ENCODE results near the gene VCL. TPM values are rescaled to one million over a fixed set of nuclear protein-coding genes. Genes with fewer than 3 reads are reported as not detected.

The VCL gene
- total RNA-seq, 1 experiment from 2014 or later = 495 TPM

DNA sequence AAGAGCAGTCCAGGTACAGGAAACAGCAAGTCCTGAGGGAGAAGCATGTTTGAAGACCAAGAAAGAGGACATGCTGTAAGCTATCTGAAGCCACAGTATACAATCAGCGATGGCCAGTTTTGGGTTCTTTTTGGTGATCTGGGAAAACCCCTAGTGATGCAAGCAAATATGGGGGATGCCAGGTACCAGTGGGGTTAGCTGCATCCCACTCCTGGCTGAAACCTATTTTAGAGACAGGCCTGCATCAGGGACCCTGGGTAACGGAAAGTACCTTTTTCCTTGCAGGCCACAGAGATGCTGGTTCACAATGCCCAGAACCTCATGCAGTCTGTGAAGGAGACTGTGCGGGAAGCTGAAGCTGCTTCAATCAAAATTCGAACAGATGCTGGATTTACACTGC is 119.8 kb downstream of the VCL start:
- no peak overlapping the region; the same call in 1 of the 2 replicates for H3K27ac ChIP-seq (ENCODE audit: low read length)

DNA sequence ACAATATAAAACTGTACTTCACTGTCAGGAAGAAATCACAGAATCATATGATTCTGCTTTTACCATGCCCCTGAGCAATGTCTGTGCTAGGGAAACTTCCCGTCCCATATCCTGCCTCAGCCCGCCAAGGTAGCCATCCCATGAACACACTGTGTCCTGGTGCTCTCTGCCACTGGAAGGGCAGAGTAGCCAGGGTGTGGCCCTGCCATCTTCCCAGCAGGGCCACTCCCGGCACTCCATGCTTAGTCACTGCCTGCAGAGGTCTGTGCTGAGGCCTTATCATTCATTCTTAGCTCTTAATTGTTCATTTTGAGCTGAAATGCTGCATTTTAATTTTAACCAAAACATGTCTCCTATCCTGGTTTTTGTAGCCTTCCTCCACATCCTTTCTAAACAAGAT is 120.9 kb downstream of the VCL start:
- POLR2A ChIA-PET = no interaction called here
- intact Hi-C loops (cut with micrococcal nuclease; ENCODE audit: unreplicated experiment) (no loop called here), in situ Hi-C loops (cut with HindIII; ENCODE audit: low pct_unique_long_range_greater_than_20kb, low sequenced_read_pairs) (no loop called here)
- CTCF ChIA-PET = no interaction called here
- ATAC-seq = peak; percentile 47
- Histone ChIP-seq H3K4me3 (ENCODE audit: low read depth in 2 of 2, low read length in 2 of 2) (no peak overlapping the region), H3K36me3 (ENCODE audit: control insufficient read depth, insufficient read depth, low read length) (peaks cover 70% of the 10 kb centered on the region), H3K9me3 (ENCODE audit: control insufficient read depth, insufficient read depth, low read depth, low read length) (no peaks in the 10 kb centered on the region), H3K27ac (ENCODE audit: low read length) (0 out of 2 replicates have a peak overlapping the region, but pooled peaks have one; percentile 1), H3K27me3 (ENCODE audit: control insufficient read depth, insufficient read depth, low read length) (no peaks in the 10 kb centered on the region), H3K4me1 (ENCODE audit: control insufficient read depth, insufficient read depth, low read length) (no peaks in the 10 kb centered on the region)
- BruUV-seq (replicated peaks) = no TSS peak
- no peak for TF ChIP-seq TCF7L2 (IDR thresholded peaks at IDR 0.05; ENCODE audit: low read depth, low read length)
- TF ChIP-seq, protein P1, sequence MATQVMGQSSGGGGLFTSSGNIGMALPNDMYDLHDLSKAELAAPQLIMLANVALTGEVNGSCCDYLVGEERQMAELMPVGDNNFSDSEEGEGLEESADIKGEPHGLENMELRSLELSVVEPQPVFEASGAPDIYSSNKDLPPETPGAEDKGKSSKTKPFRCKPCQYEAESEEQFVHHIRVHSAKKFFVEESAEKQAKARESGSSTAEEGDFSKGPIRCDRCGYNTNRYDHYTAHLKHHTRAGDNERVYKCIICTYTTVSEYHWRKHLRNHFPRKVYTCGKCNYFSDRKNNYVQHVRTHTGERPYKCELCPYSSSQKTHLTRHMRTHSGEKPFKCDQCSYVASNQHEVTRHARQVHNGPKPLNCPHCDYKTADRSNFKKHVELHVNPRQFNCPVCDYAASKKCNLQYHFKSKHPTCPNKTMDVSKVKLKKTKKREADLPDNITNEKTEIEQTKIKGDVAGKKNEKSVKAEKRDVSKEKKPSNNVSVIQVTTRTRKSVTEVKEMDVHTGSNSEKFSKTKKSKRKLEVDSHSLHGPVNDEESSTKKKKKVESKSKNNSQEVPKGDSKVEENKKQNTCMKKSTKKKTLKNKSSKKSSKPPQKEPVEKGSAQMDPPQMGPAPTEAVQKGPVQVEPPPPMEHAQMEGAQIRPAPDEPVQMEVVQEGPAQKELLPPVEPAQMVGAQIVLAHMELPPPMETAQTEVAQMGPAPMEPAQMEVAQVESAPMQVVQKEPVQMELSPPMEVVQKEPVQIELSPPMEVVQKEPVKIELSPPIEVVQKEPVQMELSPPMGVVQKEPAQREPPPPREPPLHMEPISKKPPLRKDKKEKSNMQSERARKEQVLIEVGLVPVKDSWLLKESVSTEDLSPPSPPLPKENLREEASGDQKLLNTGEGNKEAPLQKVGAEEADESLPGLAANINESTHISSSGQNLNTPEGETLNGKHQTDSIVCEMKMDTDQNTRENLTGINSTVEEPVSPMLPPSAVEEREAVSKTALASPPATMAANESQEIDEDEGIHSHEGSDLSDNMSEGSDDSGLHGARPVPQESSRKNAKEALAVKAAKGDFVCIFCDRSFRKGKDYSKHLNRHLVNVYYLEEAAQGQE (IDR thresholded peaks at IDR 0.05; ENCODE audit: insufficient read depth in 1 of 2, low read depth in 2 of 2, low read length in 1 of 2) = no peak
- no peak for TF ChIP-seq POLR2AphosphoS5 (IDR thresholded peaks at IDR 0.05; ENCODE audit: low read depth, low read length)
- no peak for TF ChIP-seq CTCF (IDR thresholded peaks at IDR 0.05)
- TF ChIP-seq SIN3A (IDR thresholded peaks at IDR 0.05; ENCODE audit: borderline replicate concordance, insufficient read depth, low read depth, low read length) = no peak
- no peak for DNase-seq (ENCODE audit: low read depth, low spot score)

More for the DNA sequence above, 119.8 kb downstream of the VCL start:
- in situ Hi-C loops (cut with HindIII; ENCODE audit: low pct_unique_long_range_greater_than_20kb, low sequenced_read_pairs) = no loop called here
- Histone ChIP-seq H3K27me3 (ENCODE audit: control insufficient read depth, insufficient read depth, low read length) (no peaks in the 10 kb centered on the region), H3K4me1 (ENCODE audit: control insufficient read depth, insufficient read depth, low read length) (no peaks in the 10 kb centered on the region), H3K9me3 (ENCODE audit: control insufficient read depth, insufficient read depth, low read depth, low read length) (no peaks in the 10 kb centered on the region), H3K36me3 (ENCODE audit: control insufficient read depth, insufficient read depth, low read length) (peaks cover 63% of the 10 kb centered on the region), H3K4me3 (ENCODE audit: low read depth in 2 of 2, low read length in 2 of 2) (no peak overlapping the region)
- no TSS peak for BruUV-seq (replicated peaks)
- DNase-seq (ENCODE audit: low read depth, low spot score) = no peak
- TF ChIP-seq POLR2AphosphoS5 (IDR thresholded peaks at IDR 0.05; ENCODE audit: low read depth, low read length) = 0 out of 2 replicates have a peak, but pooled peaks have one; percentile 12
- no peak for TF ChIP-seq CTCF (IDR thresholded peaks at IDR 0.05)
- ChIA-PET POLR2A (no interaction called here), CTCF (no interaction called here)
- intact Hi-C loops (cut with micrococcal nuclease; ENCODE audit: unreplicated experiment) = no loop called here
- ATAC-seq = peak; percentile 14; the same call in 1 of the 2 replicates

All from Panc1 (cell line).